Stimulated activated CD4-positive, alpha-beta T cell treated with anti-CD3 and anti-CD28 coated beads, TNF-alpha, amount 100 ng/mL, for 1 hour (primary cell): ENCODE results near the gene PLRG1.

Experiments
- DNase-seq, 3 donors: peaks; one replicate each; pipeline ENCODE4 v3.0.0-alpha.2; 2020; ENCODE audit warnings: low read depth in 3 of 3, low spot score in 1 of 3

The PLRG1 gene

GRCh38 chr4:154521607-154522006, 28.6 kb downstream of the PLRG1 start:
- no peak for DNase-seq

- DNase-seq, result no peak
These were observed 31.0 kb downstream of the PLRG1 start for GRCh38 chr4:154519214-154519613.

- DNase-seq, result no peak
These were observed 32.6 kb downstream of the PLRG1 start for GRCh38 chr4:154517591-154517990.

GRCh38 chr4:154516318-154517029, 33.7 kb downstream of the PLRG1 start:
- DNase-seq, result no peak

GRCh38 chr4:154511981-154512380, 38.2 kb downstream of the PLRG1 start:
- DNase-seq, result no peak

GRCh38 chr4:154511548-154511947, 38.7 kb downstream of the PLRG1 start:
- DNase-seq, result no peak

GRCh38 chr4:154507156-154507555, 43.0 kb downstream of the PLRG1 start:
- no peak for DNase-seq

- DNase-seq, result no peak
These were observed 43.9 kb downstream of the PLRG1 start for GRCh38 chr4:154506253-154506652.

- DNase-seq, result no peak
These were observed 46.6 kb downstream of the PLRG1 start for GRCh38 chr4:154503598-154503997.

GRCh38 chr4:154502111-154502510, 48.1 kb downstream of the PLRG1 start:
- no peak for DNase-seq

- no peak for DNase-seq
These were observed 52.3 kb downstream of the PLRG1 start for GRCh38 chr4:154497889-154498288.

GRCh38 chr4:154495867-154496266, 54.3 kb downstream of the PLRG1 start:
- DNase-seq, result no peak

- DNase-seq, result no peak
These were observed 57.9 kb downstream of the PLRG1 start for GRCh38 chr4:154492288-154492687.

GRCh38 chr4:154491341-154492271, 58.6 kb downstream of the PLRG1 start, which contains the start of gene DCHS2:
DCHS2 (minus strand) TSS chr4:154491799; CDS start chr4:154491355, 444 bp downstream.
- no peak for DNase-seq

GRCh38 chr4:154490583-154491340, 59.4 kb downstream of the PLRG1 start:
- DNase-seq, result no peak

- DNase-seq, result no peak
These were observed 60.0 kb downstream of the PLRG1 start for GRCh38 chr4:154490234-154490582.

GRCh38 chr4:154489558-154490233, 60.5 kb downstream of the PLRG1 start:
- no peak for DNase-seq

GRCh38 chr4:154487145-154487544, 63.1 kb downstream of the PLRG1 start:
- DNase-seq, result no peak

- no peak for DNase-seq
These were observed 65.0 kb downstream of the PLRG1 start for GRCh38 chr4:154485127-154485773.
